ENCODE data around the gene CHIT1.

CHIT1 gene

DNA sequence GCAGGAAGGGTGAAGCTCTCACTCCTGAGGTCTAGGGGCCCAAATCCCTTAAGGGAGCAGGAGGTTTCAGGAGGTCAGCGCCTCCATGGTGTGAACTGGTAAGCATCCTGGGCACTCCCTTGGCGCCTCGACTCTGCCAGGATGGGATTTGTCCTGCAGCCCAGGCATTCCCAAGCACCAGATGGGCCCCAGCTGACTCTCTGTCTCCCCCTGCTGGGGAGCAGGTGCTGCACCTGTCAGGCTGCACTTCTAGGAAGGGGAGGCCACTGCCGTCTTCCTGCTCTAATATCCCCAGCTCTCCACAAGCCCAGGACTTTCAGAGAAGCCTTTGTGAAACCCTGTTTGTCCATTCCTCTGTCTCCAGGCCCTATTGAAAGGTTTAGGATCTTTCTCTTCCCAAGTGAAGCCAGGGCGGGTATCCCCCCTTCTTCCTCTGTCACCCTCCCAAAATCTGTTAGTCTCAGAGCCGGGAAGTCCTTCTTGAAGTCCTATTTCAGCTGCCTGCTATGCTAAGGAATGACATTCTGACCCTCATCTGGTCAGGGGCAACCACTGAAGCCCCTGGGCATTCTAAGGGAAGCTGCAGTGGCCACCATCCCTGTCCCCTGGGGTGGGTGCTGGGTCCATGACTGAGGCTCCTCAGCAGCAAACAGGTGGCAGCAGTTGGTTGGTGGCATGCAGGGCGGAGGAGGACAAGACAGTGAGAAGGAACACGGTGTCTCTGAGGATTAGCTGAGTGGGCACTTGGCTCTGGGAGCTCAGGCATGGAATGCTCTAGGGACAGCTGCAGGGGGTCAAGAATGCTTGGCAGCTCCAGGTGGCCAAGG lies 57.1 kb downstream of the CHIT1 start:
- peak; percentile 51 for DNase-seq

DNA sequence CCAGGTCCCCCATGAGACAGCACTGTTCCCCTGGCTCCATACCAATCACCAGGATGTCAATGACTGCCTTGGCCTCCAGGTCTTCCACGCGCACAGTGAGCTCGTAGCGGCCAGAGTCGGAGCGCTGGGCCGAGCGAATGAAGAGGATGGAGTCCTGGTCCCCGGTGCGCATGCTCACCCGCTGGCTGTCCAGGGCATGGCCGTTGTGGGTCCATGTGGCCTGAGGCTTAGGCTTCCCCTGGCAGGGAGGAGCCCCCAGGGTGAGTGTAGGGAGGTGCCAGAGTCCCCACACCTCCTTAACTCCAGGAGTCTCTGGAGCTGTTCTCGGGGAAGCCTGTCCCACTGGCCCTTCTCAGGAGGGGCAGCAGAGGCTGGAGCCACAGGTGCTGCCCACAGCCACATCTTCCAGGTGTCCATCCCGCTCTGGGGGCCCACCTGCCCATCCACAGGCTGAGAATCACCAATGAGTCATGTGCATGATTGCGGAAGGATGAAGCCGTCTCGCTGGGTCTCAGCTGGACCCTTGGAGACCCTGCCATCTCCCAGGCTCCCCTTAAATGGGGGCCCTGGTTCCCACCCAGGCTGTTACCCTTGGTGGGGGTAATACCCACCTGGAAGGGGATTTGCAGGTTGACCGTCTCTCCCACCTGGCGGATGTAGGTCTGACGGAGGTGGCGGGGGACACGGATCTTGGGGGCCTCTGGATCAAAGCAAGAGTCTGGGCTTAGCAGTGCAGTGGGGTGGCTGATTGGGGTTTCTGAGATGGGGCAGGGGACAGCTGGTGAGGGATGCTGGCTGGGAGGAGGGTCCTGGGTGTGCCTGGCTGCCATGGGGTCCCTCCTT lies 57.9 kb downstream of the CHIT1 start:
- DNase-seq = no peak

DNA sequence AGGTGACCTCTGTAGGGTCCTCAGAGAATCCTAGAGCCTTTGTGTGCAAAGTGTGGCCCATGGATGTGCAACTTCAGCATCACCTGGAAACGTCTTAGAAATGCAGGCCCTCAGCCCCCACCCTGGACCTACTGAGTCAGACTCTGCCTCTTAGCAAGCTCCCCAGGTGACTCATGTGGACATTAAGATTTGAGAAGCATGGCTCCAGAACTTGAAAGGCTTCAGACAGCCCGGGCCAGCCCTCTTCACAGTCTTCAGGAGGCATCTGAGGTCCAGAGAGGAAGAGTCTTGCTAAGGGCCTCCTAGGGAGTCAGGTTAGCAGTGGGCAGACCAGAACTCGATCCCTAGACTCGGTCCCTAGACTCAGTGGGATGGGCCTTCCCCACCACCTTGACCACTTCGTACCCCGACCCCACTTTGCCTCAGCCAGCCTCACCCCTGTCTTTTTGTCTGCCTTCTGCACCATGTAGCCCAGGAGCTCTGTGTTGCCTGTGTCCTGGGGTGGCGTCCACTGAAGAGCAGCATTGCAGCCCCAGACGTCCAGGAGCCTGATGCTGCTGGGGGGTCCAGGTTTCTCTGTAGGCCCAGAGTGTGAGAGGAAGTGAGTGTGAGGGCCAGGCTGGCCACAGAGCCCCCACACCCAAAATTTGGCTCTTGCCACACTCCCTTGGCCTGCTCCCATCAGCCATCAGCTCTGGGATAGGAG lies 58.7 kb downstream of the CHIT1 start:
- DNase-seq = no peak

DNA sequence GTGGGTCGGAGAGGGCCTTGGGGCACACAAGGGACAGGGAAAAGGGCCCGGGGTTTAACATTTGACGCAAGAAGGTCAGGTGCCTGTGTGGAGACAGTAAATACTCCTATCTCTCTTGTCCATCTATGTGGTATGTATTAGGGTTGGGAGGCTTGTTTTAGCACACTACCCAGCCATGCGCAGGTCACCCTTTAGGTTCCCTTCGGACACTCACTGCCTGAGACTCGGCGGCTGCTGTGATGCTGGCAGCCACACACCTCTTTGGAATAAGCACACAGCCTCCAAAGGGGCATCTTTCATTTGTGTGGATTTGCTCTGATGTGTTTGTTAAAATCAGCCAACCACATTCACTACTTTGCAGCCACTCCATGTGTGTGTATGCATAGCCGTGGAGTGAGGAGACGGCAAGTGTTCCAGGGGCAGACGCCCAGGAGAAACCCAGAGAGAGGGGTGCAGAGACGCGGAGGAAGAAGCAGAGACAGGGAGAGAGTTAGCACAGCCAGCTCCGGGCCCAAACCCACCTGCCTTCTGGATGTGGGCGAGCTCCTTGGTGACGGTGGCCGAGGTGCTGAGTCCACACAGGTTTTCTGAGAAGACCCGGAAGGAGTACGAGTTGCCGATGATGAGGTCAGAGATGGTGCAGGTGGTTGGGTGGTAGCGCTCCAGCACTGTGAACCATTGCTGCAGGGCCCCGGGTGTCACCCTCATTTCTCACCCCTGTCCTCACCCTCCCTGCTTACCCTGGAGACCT lies 59.5 kb downstream of the CHIT1 start:
- no peak for DNase-seq

DNA sequence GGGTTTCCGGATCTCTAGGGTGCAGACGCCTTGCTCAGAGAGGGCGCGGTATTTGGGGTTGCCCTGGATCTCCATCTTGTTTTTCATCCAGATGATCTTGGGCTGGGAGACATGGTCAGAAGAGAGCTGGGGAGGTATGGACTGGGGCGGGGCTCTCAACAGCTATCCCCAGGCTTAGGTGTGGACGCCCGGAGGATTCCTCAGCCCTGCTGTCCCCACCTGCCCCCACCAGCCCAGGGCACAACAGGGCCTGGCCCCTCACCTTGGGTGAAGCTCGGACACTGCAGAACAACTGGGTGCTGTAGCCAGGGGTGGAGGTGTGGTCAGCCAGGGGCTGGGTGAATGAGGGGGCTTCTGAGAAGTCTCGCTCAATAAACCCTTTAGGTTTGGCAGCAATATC lies 60.5 kb downstream of the CHIT1 start:
- no peak for DNase-seq

DNA sequence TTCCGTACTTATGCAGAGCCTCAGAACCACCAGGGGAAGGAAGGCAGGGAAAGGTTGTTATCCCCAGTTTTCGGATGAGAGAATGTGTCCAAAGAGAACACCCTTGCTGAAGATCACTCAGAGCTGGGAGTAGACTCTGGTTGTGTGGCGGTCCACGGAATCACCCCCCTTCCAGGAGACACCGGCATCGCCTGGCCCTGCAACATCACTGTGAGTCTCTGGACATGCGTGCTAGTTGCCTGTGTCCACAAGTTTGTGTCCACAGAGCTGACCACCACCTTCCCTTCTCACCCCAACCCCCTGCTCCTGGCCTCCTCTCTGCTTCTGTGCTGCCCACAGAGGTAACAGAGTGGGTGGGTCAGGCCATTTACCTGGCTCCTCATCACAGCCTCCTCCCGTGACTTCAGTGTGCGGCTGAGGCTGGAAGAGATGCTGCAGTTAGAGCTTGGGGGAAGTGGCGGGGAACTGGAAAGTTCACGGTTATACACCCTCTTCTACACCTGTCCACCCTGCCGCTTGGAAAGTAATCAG lies 61.2 kb downstream of the CHIT1 start:
- DNase-seq = no peak

DNA sequence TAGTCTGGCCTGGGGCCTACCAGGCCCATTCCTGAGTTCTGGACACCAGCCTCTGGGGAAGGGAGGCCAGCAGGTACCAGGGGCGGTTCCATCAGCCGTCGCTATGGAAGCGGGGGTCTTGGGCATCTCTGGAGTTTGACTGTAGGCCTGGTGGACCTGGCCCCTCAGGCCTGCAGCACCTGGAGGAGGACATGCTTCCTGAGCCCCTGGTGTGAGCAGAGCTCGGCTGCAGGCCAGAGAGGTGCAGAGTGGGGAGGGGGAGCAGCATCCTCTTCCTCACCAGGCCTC lies 61.6 kb downstream of the CHIT1 start:
- DNase-seq = no peak

DNA sequence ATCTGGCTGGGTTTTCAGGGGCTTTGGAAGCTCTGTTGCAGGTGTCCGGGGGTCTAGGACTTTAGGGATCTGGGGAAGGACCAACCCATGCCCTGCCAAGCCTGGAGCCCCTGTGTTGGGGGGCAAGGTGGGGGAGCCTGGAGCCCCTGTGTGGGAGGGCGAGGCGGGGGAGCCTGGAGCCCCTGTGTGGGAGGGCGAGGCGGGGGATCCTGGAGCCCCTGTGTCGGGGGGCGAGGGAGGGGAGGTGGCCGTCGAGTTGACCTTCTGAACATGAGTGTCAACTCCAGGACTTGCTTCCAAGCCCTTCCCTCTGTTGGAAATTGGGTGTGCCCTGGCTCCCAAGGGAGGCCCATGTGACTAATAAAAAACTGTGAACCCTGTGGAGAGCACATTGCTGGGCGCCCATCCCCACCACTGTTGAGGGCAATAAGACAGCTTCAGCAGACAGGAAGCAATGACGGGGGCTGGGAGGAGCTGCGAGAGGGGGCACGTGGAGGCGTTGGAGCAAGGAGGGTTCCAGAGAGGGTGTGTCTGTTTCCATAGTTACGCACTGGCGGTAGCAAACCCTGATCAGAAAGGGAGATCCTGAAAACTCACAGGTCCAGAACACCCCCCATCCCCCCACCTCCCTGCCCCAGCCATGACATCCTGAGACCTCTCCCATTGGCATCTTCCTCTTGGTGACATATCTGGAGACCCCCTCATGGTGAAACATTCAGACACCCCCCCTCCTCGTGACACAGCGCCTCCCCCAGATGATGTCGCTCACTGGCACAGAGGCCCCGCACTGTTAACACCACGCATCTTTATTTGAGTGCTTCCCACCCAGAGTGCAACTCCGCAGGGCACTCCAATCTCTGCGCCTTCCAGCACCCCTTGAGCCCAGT lies 62.2 kb downstream of the CHIT1 start:
- DNase-seq = no peak

DNA sequence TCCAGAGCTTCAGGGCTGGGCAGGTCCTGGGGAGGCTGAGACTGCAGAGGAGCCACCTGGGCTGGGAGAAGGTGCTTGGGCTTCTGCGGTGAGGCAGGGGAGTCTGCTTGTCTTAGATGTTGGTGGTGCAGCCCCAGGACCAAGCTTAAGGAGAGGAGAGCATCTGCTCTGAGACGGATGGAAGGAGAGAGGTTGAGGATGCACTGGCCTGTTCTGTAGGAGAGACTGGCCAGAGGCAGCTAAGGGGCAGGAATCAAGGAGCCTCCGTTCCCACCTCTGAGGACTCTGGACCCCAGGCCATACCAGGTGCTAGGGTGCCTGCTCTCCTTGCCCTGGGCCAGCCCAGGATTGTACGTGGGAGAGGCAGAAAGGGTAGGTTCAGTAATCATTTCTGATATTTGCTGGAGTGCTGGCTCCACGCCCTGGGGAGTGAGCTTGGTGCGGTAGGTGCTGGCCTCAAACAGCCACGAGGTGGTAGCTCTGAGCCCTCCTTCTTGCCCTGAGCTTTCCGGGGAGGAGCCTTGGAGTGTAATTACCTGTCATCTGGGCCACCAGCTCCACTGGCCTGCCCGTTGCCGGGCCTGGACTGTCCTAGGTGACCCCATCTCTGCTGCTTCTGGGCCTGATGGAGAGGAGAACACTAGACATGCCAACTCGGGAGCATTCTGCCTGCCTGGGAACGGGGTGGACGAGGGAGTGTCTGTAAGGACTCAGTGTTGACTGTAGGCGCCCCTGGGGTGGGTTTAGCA lies 63.1 kb downstream of the CHIT1 start:
- no peak for DNase-seq
